ENCODE measurements around the gene KIAA0232. TPM values are rescaled to one million over a fixed set of nuclear protein-coding genes. Genes with fewer than 3 reads are reported as not detected.

The KIAA0232 gene, protein sequence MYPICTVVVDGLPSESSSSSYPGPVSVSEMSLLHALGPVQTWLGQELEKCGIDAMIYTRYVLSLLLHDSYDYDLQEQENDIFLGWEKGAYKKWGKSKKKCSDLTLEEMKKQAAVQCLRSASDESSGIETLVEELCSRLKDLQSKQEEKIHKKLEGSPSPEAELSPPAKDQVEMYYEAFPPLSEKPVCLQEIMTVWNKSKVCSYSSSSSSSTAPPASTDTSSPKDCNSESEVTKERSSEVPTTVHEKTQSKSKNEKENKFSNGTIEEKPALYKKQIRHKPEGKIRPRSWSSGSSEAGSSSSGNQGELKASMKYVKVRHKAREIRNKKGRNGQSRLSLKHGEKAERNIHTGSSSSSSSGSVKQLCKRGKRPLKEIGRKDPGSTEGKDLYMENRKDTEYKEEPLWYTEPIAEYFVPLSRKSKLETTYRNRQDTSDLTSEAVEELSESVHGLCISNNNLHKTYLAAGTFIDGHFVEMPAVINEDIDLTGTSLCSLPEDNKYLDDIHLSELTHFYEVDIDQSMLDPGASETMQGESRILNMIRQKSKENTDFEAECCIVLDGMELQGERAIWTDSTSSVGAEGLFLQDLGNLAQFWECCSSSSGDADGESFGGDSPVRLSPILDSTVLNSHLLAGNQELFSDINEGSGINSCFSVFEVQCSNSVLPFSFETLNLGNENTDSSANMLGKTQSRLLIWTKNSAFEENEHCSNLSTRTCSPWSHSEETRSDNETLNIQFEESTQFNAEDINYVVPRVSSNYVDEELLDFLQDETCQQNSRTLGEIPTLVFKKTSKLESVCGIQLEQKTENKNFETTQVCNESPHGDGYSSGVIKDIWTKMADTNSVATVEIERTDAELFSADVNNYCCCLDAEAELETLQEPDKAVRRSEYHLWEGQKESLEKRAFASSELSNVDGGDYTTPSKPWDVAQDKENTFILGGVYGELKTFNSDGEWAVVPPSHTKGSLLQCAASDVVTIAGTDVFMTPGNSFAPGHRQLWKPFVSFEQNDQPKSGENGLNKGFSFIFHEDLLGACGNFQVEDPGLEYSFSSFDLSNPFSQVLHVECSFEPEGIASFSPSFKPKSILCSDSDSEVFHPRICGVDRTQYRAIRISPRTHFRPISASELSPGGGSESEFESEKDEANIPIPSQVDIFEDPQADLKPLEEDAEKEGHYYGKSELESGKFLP (N-terminal part only)
- 10 to 100 TPM; 27.6 to 34.1 (median 32.7) TPM for total RNA-seq

DNA sequence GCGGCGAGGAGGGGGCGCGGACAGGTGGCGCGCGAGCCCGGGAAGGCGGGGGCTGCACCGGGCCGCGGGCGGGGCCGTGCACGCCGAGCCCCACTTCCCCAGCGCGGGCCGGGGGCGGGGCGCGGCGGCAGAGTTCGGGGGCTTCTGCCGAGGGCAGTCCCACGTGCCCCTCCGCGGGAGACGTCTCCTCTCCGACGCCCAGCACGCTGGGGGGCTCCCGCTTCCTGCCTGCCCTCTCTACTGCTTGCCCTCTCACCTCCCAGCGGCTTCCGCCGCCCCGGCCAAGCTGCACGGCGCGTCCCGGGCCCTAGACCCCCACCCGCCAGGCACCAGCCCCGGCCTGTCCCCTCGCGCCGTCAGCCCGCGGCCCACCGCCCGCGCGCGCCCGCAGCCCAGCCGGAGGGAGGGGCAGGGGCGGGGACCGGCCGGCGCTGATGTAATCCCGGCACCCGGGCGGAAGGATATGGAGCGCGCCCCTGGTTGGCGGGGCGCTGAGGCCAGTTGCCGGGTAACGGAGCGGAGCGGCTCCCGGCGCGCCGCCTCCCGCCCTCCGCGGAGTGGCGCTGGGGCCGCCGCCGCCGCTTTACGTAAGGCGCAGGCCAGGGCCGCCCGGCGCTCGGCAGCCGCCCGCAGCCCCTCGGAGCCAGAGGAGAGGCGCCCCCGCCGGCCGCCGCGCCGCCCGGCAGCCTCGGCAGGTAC is at the start of gene KIAA0232:
KIAA0232 (plus strand) TSS at position 581 of the 699 bp plus-strand sequence. CDS start 41,727 bp downstream, outside the sequence.
- WGBS: 0% methylated on average over 25 of the region's 100 CpGs
- Histone ChIP-seq H3K36me3 (no peaks in the 10 kb centered on the region), H3K9me3 (no peaks in the 10 kb centered on the region), H3K4me3 (peak within 1 kb of the TSS; percentile 100), H3K27me3 (no peaks in the 10 kb centered on the region), H3K27ac (peak within 1 kb of the TSS; percentile 99), H3K4me1 (peaks cover 40% of the 10 kb centered on the region)
- DNase-seq (ENCODE audit: low spot score in 2 of 2): peak; percentile 90 to 91
- TF ChIP-seq POLR2A (IDR thresholded peaks at IDR 0.05) (peak; percentile 89 to 95), POLR2AphosphoS5 (IDR thresholded peaks at IDR 0.05) (peak in 1 of 3 donors; percentile 85), EP300 (IDR thresholded peaks at IDR 0.05) (no peak)
- TF ChIP-seq, protein P1, sequence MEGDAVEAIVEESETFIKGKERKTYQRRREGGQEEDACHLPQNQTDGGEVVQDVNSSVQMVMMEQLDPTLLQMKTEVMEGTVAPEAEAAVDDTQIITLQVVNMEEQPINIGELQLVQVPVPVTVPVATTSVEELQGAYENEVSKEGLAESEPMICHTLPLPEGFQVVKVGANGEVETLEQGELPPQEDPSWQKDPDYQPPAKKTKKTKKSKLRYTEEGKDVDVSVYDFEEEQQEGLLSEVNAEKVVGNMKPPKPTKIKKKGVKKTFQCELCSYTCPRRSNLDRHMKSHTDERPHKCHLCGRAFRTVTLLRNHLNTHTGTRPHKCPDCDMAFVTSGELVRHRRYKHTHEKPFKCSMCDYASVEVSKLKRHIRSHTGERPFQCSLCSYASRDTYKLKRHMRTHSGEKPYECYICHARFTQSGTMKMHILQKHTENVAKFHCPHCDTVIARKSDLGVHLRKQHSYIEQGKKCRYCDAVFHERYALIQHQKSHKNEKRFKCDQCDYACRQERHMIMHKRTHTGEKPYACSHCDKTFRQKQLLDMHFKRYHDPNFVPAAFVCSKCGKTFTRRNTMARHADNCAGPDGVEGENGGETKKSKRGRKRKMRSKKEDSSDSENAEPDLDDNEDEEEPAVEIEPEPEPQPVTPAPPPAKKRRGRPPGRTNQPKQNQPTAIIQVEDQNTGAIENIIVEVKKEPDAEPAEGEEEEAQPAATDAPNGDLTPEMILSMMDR (IDR thresholded peaks at IDR 0.05): no peak

DNA sequence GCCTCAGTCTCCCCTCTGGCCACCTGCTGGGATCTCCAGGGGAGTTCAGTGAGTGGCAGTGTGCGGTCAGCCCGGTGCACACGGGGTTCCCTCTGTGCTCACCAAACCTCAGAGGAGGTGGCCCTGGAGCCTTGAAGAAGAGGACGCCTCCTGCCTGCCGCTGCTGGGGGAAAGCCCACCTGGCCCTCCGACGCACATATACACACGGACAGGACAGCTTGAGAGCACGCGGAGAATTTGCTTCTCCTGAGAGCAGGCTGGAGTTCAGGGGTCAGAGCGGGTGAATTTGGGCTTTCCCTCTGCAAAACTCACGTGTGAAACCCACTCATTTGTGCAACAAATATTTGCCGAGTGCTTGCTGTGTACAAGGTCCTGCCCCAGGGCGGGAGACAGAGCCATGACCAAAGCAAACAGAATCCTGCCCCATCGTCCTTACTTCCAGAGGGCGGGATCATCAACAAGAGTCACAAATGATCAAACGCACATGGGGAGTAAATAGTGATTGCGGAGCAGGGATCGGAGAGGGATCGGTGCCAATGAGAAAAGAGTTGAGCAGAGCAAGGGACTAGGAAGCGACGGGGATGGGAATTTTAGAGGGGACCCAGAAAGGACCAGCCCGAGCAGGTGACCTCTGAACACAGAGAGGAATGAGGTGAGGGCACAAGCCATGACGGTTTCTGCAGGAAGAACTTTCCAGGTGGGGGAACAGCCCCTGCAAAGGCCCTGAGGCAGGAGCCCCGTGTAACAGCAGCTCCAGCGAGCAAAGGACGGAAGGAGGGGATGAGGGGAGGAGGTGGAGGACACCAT is 49.0 kb upstream of the KIAA0232 start:
- H3K36me3 ChIP-seq: no peaks in the 10 kb centered on the region
- H3K27ac ChIP-seq: no peak overlapping the region
- TF ChIP-seq EP300 (IDR thresholded peaks at IDR 0.05) (no peak), POLR2A (IDR thresholded peaks at IDR 0.05) (no peak), POLR2AphosphoS5 (IDR thresholded peaks at IDR 0.05) (no peak)
- TF ChIP-seq, protein P1 (IDR thresholded peaks at IDR 0.05): no peak
- WGBS: 82% methylated on average over 23 of the region's 27 CpGs
- peak in 1 of 2 donors; percentile 28 for DNase-seq (ENCODE audit: low spot score in 2 of 2)
- no peaks in the 10 kb centered on the region for H3K9me3 ChIP-seq
- H3K4me1 ChIP-seq: peaks cover 20% of the 10 kb centered on the region
- no peaks in the 10 kb centered on the region for H3K27me3 ChIP-seq
- H3K4me3 ChIP-seq: no peak overlapping the region

DNA sequence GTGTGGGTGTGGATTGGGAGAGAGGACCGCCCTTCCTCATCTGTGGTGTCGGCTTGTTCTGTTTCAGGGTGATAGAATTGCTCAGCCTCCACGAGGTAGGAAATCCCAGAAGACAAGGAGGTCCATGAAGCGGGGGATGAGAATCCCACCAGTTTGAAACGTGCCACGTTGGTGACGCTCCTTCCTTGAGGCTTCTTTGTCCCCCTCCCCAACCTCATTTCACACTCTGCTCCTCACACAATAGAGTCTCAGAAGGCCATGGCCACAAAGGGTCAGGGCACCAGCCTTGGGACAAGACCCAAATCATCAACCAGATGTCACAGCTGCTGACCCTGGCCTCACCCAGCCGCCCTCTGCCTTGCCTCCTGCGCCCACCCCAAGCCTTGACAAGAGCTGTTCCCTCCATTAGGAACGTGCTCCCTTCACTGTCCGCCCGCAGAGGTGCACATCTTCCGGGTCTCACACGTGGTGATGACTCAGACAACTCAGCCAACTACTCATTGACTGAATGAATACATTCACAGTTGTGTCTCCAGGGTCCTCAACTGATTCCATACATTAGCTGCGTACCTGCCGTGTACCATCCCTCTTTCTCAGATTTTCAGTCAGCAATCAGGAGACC is 48.3 kb upstream of the KIAA0232 start:
- WGBS: 86% methylated on average over 16 of the region's 16 CpGs
- no peaks in the 10 kb centered on the region for H3K9me3 ChIP-seq
- DNase-seq (ENCODE audit: low spot score in 2 of 2): no peak
- H3K4me1 ChIP-seq: peaks cover 20% of the 10 kb centered on the region
- H3K27me3 ChIP-seq: no peaks in the 10 kb centered on the region
- no peak overlapping the region for H3K4me3 ChIP-seq
- no peaks in the 10 kb centered on the region for H3K36me3 ChIP-seq
- H3K27ac ChIP-seq: no peak overlapping the region
- TF ChIP-seq, protein P1 (IDR thresholded peaks at IDR 0.05): no peak
- no peak for TF ChIP-seq POLR2AphosphoS5 (IDR thresholded peaks at IDR 0.05)
- TF ChIP-seq EP300 (IDR thresholded peaks at IDR 0.05): no peak
- TF ChIP-seq POLR2A (IDR thresholded peaks at IDR 0.05): no peak

DNA sequence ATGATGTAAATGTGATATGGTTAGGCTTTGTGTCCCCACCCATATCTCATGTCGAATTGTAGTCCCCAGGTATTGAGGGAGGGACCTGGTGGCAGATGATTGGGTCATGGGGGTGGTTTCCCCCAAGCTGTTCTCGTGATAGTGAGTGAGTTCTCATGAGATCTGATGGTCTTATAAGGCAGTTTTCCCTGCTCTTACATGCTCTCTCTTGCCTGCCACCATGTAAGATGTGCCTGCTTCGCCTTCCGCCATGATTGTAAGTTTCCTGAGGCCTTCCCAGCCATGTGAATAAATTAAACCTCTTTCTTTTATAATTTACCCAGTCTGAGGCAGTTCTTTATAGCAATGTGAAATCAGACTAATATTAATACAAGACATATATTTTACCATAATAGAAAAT is 42.6 kb upstream of the KIAA0232 start:
- 92% methylated on average over 4 of the region's 4 CpGs for WGBS
- TF ChIP-seq, protein P1 (IDR thresholded peaks at IDR 0.05): no peak
- TF ChIP-seq EP300 (IDR thresholded peaks at IDR 0.05) (no peak), POLR2A (IDR thresholded peaks at IDR 0.05) (no peak), POLR2AphosphoS5 (IDR thresholded peaks at IDR 0.05) (no peak)

More for the DNA sequence above, 42.6 kb upstream of the KIAA0232 start:
- no peaks in the 10 kb centered on the region for H3K4me1 ChIP-seq
- H3K4me3 ChIP-seq: no peak overlapping the region
- no peaks in the 10 kb centered on the region for H3K36me3 ChIP-seq
- DNase-seq (ENCODE audit: low spot score in 2 of 2): no peak
- H3K27me3 ChIP-seq: no peaks in the 10 kb centered on the region
- H3K9me3 ChIP-seq: no peaks in the 10 kb centered on the region
- no peak overlapping the region for H3K27ac ChIP-seq

Measured in suprapubic skin (tissue), 4 donors.